GM12878 (cell line): ENCODE measurements around the gene ABHD15. TPM values are rescaled to one million over a fixed set of nuclear protein-coding genes. Genes with fewer than 3 reads are reported as not detected.
A peak's percentile ranks its signal among the peaks of the same experiment; 100 is the strongest.

Experiments
- ATAC-seq: fragments of 200-7000 bp; cut with Tn5 transposase; 3 replicates; pipeline ENCODE4 v1.9.1; 2020; ENCODE audit warnings: mild to moderate bottlenecking, moderate library complexity
- Bru-seq: library from RNA; stranded (reverse); fragments of 400-500 nt; gene quantifications from one replicate; lab custom pipeline; 2021; lab: Mats Ljungman, UMichigan
- BruChase-seq, 2 experiments: library from RNA; stranded (reverse); fragments of 400-500 nt; gene quantifications; one replicate each; lab custom pipeline; 2021; lab: Mats Ljungman, UMichigan
- BruUV-seq: library from RNA; stranded (reverse); fragments of 400-500 nt; replicated peaks from 2 replicates; lab custom pipeline; 2021; lab: Mats Ljungman, UMichigan
- CTCF ChIA-PET: fragments of 300-600 bp; sonication (Branson Sonifier 250); formaldehyde crosslinking; extraction: SDS; loops from one replicate; lab custom pipeline; 2021; ENCODE audit warnings: inconsistent platforms; lab: Yijun Ruan, JAX
- POLR2A ChIA-PET: fragments of 350-600 bp; formaldehyde crosslinking; extraction: SDS; loops from one replicate; lab custom pipeline; 2021; ENCODE audit warnings: inconsistent platforms; lab: Charles Lee
- RAD21 ChIA-PET: fragments of 300-600 bp; sonication (Branson Sonifier 250); formaldehyde crosslinking; loops from one replicate; lab custom pipeline; 2023; ENCODE audit warnings: antibody characterized with exemption; ENCODE audit not compliant: unreplicated experiment; lab: Charles Lee
- SMC1A ChIA-PET: fragments of 300-600 bp; sonication (Branson Sonifier 250); formaldehyde crosslinking; loops from one replicate; lab custom pipeline; 2023; ENCODE audit not compliant: unreplicated experiment, uncharacterized antibody; lab: Charles Lee
- DNase-seq: peaks from one replicate; pipeline ENCODE4 v3.0.0-alpha.2; 2011; ENCODE audit warnings: low read depth, low spot score
- FAIRE-seq: peaks from 3 replicates; lab custom pipeline; 2011; peaks lifted over from hg19 to GRCh38; lab: Jason Lieb, UNC
- H2AFZ ChIP-seq: 2 replicates; pipeline ENCODE4 v1.6.0; 2011; ENCODE audit warnings: low read depth, low read length, control low read depth; ENCODE audit not compliant: control insufficient read depth
- H3K27ac ChIP-seq: 2 replicates; pipeline ENCODE4 v1.5.1; 2011; ENCODE audit warnings: control low read depth; ENCODE audit not compliant: control insufficient read depth, insufficient read depth
- H3K27me3 ChIP-seq, 2 experiments: replicated peaks in 1 of 2; 2 replicates each; pipeline versions ENCODE4 v1.6.0 to v1.6.1; 2011; ENCODE audit warnings: low read length in 1 of 2; ENCODE audit not compliant: control insufficient read depth in 2 of 2, insufficient read depth in 2 of 2
- H3K36me3 ChIP-seq, 2 experiments: 2 replicates each; pipeline ENCODE4 v1.5.1; 2011; ENCODE audit warnings: low read length in 1 of 2; ENCODE audit not compliant: control insufficient read depth in 2 of 2, insufficient read depth in 2 of 2
- H3K4me1 ChIP-seq: 2 replicates; pipeline ENCODE4 v1.6.1; 2011; ENCODE audit warnings: mild to moderate bottlenecking, low read length, moderate library complexity, mixed read lengths; ENCODE audit not compliant: control insufficient read depth, insufficient read depth
- H3K4me2 ChIP-seq: 2 replicates; pipeline ENCODE4 v1.6.0; 2011; ENCODE audit warnings: control low read depth; ENCODE audit not compliant: control insufficient read depth, insufficient read depth
- H3K4me3 ChIP-seq: fragments of 200-600 bp; sonication (generic); 2 replicates; pipeline ENCODE4 v1.5.1; 2016
- H3K79me2 ChIP-seq: 2 replicates; pipeline ENCODE4 v1.6.0; 2011; ENCODE audit warnings: low read length; ENCODE audit not compliant: control insufficient read depth, insufficient read depth
- H3K9ac ChIP-seq: 2 replicates; pipeline ENCODE4 v1.8.0; 2011; ENCODE audit warnings: low read length, control low read depth, mixed read lengths; ENCODE audit not compliant: control insufficient read depth, insufficient read depth
- H3K9me3 ChIP-seq: replicated peaks from 3 replicates; pipeline ENCODE4 v1.5.1; 2011; ENCODE audit warnings: mild to moderate bottlenecking, low read length; ENCODE audit not compliant: control insufficient read depth, insufficient read depth
- H4K20me1 ChIP-seq: 2 replicates; pipeline ENCODE4 v1.6.0; 2011; ENCODE audit not compliant: control insufficient read depth, insufficient read depth
- CHD2 ChIP-seq: IDR thresholded peaks from 2 replicates; pipeline ENCODE4 v1.6.1; 2011; ENCODE audit warnings: low read depth, low read length, improper control_type of control experiment, borderline replicate concordance
- EGR1 ChIP-seq, 2 experiments: IDR thresholded peaks; 1 replicate in 1 of 2; 2 replicates in 1 of 2; pipeline ENCODE4 v1.6.1; 2011 to 2012; ENCODE audit warnings: low read depth in 2 of 2, low read length in 2 of 2, borderline replicate concordance in 1 of 2, mild to moderate bottlenecking in 1 of 2, moderate library complexity in 1 of 2
- HDGF ChIP-seq: fragments of 450-650 bp; IDR thresholded peaks from 2 replicates; pipeline ENCODE4 v1.6.1; 2016; ENCODE audit warnings: antibody characterized with exemption
- KLF5 ChIP-seq: fragments of 450-650 bp; IDR thresholded peaks from 2 replicates; pipeline ENCODE4 v1.6.1; 2014; ENCODE audit warnings: mild to moderate bottlenecking; ENCODE audit not compliant: partially characterized antibody
- NKRF ChIP-seq: fragments of 450-650 bp; conservative IDR thresholded peaks from 2 replicates; pipeline ENCODE4 v1.6.1; 2017; ENCODE audit warnings: mild to moderate bottlenecking, moderate library complexity
- NR2C1 ChIP-seq: fragments of 450-650 bp; IDR thresholded peaks from 2 replicates; pipeline ENCODE4 v1.6.1; 2017; ENCODE audit warnings: antibody characterized with exemption, mild to moderate bottlenecking, moderate library complexity
- YY1 ChIP-seq: IDR thresholded peaks from 2 replicates; pipeline ENCODE4 v1.6.1; 2011; ENCODE audit warnings: low read depth, mild to moderate bottlenecking, low read length
- ZNF217 ChIP-seq: fragments of 450-650 bp; IDR thresholded peaks from 2 replicates; pipeline ENCODE4 v1.6.1; 2017; ENCODE audit warnings: antibody characterized with exemption, mild to moderate bottlenecking
- WGBS: methylation state at CpG from one replicate; pipeline ENCODE4 v1.1.6; 2016; ENCODE audit warnings: low lambda C conversion rate; ENCODE audit not compliant: insufficient replicate concordance, insufficient coverage; ENCODE audit errors: missing lambda C conversion rate; 5-methylcytosine and 5-hydroxymethylcytosine counted together
- in situ Hi-C: fragments of 300-500 bp; cut with MboI; formaldehyde crosslinking; loops from 9 replicates; pipeline ENCODE4 v1.14.3; 2018; ENCODE audit warnings: mixed read lengths
- intact Hi-C: fragments of 100-400 bp; cut with micrococcal nuclease; formaldehyde crosslinking; loops from one replicate; pipeline ENCODE4 v1.14.2; 2022; ENCODE audit not compliant: unreplicated experiment
- long read RNA-seq, 2 experiments: library from polyadenylated mRNA; unstranded; transcript quantifications; one replicate each; pipeline ENCODE4 v2.0.0, GENCODE V29; 2019 to 2020
- polyA minus RNA-seq, 3 experiments: library from RNA; depleted of rRNA, polyadenylated mRNA; stranded (reverse); fragments of >200 nt; gene quantifications; 2 replicates each; pipeline ENCODE4 v1.2.3, GENCODE V29; 2011
- polyA plus RNA-seq, 11 experiments: library from polyadenylated mRNA; depleted of rRNA in 4 of 11; unstranded in 6 of 11; stranded (reverse) in 5 of 11; fragments of >200 nt; fragmentation: Nextera tagmentation in 4 of 11; fragmentation: Illumina TruSeq in 1 of 11; extraction: Ambion mirVana in 4 of 11; extraction: Trizol in 1 of 11; gene quantifications; 1 replicate in 1 of 11; 2 replicates in 10 of 11; pipeline versions ENCODE4 v1.2.1 to v1.2.3, GENCODE V29; 2011 to 2016; ENCODE audit warnings: inconsistent platforms in 2 of 11, missing spikeins in 2 of 11, low read depth in 1 of 11
- total RNA-seq, 4 experiments: library from RNA; depleted of rRNA in 3 of 4; stranded (reverse); fragments of >200 nt in 3 of 4; fragmentation: Illumina TruSeq in 1 of 4; extraction: Trizol in 1 of 4; gene quantifications; 2 replicates each; pipeline versions ENCODE4 v1.2.1 to v1.2.3, GENCODE V29; 2013 to 2021
- TF ChIP-seq, protein P1 (sequence below): fragments of 450-650 bp; IDR thresholded peaks from 2 replicates; pipeline ENCODE4 v1.6.1; 2016; ENCODE audit warnings: mild to moderate bottlenecking, moderate library complexity, borderline replicate concordance

ABHD15 gene, protein sequence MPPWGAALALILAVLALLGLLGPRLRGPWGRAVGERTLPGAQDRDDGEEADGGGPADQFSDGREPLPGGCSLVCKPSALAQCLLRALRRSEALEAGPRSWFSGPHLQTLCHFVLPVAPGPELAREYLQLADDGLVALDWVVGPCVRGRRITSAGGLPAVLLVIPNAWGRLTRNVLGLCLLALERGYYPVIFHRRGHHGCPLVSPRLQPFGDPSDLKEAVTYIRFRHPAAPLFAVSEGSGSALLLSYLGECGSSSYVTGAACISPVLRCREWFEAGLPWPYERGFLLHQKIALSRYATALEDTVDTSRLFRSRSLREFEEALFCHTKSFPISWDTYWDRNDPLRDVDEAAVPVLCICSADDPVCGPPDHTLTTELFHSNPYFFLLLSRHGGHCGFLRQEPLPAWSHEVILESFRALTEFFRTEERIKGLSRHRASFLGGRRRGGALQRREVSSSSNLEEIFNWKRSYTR
- total RNA-seq (2013; cell fraction: nucleolus; rRNA removed) = 7.5 and 8.0 TPM in 2 replicates
- total RNA-seq (2014; rRNA removed) (6.5 and 7.5 TPM in 2 replicates), total RNA-seq (2014; rRNA removed; fragmentation: Illumina TruSeq; extraction: Trizol) (5.1 and 5.2 TPM in 2 replicates), total RNA-seq (2021) (9.0 and 9.2 TPM in 2 replicates), polyA plus RNA-seq (2011; rRNA removed) (4.1 and 4.7 TPM in 2 replicates), polyA plus RNA-seq (2014; fragmentation: Illumina TruSeq; extraction: Trizol) (5.3 and 5.8 TPM in 2 replicates), polyA plus RNA-seq (2014; fragmentation: Nextera tagmentation; extraction: Ambion mirVana) (1 to 10 TPM; 2.1 to 2.6 TPM), polyA plus RNA-seq (2014; rRNA removed) (5.9 and 6.1 TPM in 2 replicates), polyA plus RNA-seq (2016; fragmentation: Nextera tagmentation; extraction: Ambion mirVana) (1 to 10 TPM; 2.6 to 3.9 TPM), polyA minus RNA-seq (2011; rRNA and poly(A)+ RNA removed) (5.5 and 8.8 TPM in 2 replicates), Bru-seq, nascent RNA (percentile 55 among the genes with signal in this experiment), BruChase-seq, experiment 1, labeled RNA remaining after a 6-hour chase (percentile 53 among the genes with signal in this experiment), BruChase-seq, experiment 2, labeled RNA remaining after a 2-hour chase (percentile 55 among the genes with signal in this experiment)
- 2.0 TPM for polyA plus RNA-seq (2011; ENCODE audit: low read depth)
- polyA plus RNA-seq (2011; cell fraction: cytosol; rRNA removed) = 4.1 and 5.8 TPM in 2 replicates
- polyA plus RNA-seq (2011; cell fraction: nucleus; rRNA removed) = 5.9 and 6.4 TPM in 2 replicates
- 3.5 and 4.7 TPM in 2 replicates for polyA plus RNA-seq (2012)
- polyA minus RNA-seq (2011; cell fraction: cytosol; rRNA and poly(A)+ RNA removed) = 3.5 and 3.7 TPM in 2 replicates
- 3.4 and 6.5 TPM in 2 replicates for polyA minus RNA-seq (2011; cell fraction: nucleus; rRNA and poly(A)+ RNA removed)
- long read RNA-seq, experiment 1, partial matches to known transcripts = 0 of 1 reads
- long read RNA-seq, experiment 1, other reads (novel, unspliced or antisense) = 1 of 1 reads
- long read RNA-seq, experiment 2, partial matches to known transcripts = 0 of 7 reads
- long read RNA-seq, experiment 2, other reads (novel, unspliced or antisense) = 6 of 7 reads

DNA sequence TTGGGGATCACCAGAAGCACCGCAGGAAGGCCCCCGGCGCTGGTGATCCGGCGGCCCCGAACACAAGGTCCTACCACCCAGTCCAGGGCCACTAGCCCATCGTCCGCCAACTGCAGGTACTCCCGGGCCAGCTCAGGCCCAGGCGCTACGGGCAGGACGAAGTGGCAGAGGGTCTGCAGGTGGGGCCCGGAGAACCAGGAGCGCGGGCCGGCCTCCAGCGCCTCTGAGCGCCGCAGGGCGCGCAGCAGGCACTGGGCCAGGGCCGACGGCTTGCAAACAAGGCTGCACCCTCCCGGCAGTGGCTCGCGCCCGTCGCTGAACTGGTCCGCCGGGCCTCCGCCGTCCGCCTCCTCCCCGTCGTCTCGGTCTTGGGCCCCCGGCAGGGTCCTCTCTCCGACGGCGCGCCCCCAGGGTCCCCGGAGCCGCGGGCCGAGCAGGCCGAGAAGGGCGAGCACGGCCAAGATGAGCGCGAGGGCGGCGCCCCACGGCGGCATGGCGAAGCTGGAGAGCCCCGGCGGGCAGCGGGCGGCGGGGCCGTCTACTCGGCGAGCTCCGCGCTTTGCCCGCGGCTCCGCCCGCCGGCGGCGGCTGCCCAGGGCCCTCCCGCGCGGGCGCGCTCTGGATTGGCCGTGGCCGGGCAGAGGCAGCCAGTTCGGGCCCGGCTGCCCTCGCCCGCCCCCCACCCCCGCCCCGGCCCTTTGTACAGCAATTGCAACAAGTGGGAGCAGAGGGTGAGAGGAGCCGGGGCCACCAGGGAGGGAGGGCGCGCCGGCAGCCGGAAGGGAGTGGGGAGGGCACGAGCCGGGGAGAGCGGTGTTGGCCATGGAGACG lies at the start of gene ABHD15:
Gene ABHD15 (minus strand): TSS at position 565 of the 831 bp plus-strand sequence. CDS start 71 bp downstream, at position 494.
- BruUV-seq = no TSS peak
- H2AFZ ChIP-seq = peak within 1 kb of the TSS; percentile 97
- H3K4me1 ChIP-seq = peaks cover 9% of the 10 kb centered on the region
- ChIA-PET CTCF (interaction anchor here (0.6 to 3.5 kb wide), 8 partner anchors 10 to 197 kb away, joined by 3 to 21 read pairs (median 8); no protein-coding TSS in a partner anchor), SMC1A (interaction anchor here (1.0 kb wide), 1 partner anchor 33 kb away, joined by 3 read pairs; no protein-coding TSS in a partner anchor), POLR2A (interaction anchor here (1.1 to 1.4 kb wide), 4 partner anchors 22 to 363 kb away, joined by 3 to 6 read pairs (median 3); partner anchors contain the start of gene SSH2), RAD21 (interaction anchor here (1.1 to 3.9 kb wide), 4 partner anchors 24 to 197 kb away, joined by 5 to 20 read pairs (median 8); no protein-coding TSS in a partner anchor)
- no peak for DNase-seq
- peak within 1 kb of the TSS; percentile 76 for H3K9ac ChIP-seq
- H4K20me1 ChIP-seq = no peaks in the 10 kb centered on the region
- peak within 1 kb of the TSS; percentile 96 for H3K4me3 ChIP-seq
- no peaks in the 10 kb centered on the region for H3K9me3 ChIP-seq
- intact Hi-C loops (no loop called here), in situ Hi-C loops (no loop called here)
- peak within 1 kb of the TSS; percentile 97 for H3K4me2 ChIP-seq
- H3K79me2 ChIP-seq = peaks cover 7% of the 10 kb centered on the region; the same call in 1 of the 2 replicates
- ATAC-seq = peak; percentile 56
- H3K27ac ChIP-seq = peak within 1 kb of the TSS; percentile 81
- 1% methylated on average over 88 of the region's 94 CpGs for WGBS
- peaks cover 2 to 3% of the 10 kb centered on the region in 2 experiments; a peak in 3 of 4 replicates for H3K36me3 ChIP-seq
- FAIRE-seq = no peak
- no peaks in the 10 kb centered on the region for H3K27me3 ChIP-seq
- TF ChIP-seq KLF5 (no peak), CHD2 (no peak), NKRF (peak; percentile 22), HDGF (peak; percentile 2; the same call in 1 of the 2 replicates), NR2C1 (no peak), EGR1 (IDR thresholded peaks at IDR 0.05; ENCODE audit: borderline replicate concordance in 1 of 2, low read depth in 2 of 2, low read length in 2 of 2) (0 out of 3 replicates have a peak, but pooled peaks of 1 of the 2 experiments have one; percentile 2), YY1 (peak; percentile 29; the same call in 1 of the 2 replicates), ZNF217 (0 out of 2 replicates have a peak, but pooled peaks have one; percentile 21)
- TF ChIP-seq, protein P1, sequence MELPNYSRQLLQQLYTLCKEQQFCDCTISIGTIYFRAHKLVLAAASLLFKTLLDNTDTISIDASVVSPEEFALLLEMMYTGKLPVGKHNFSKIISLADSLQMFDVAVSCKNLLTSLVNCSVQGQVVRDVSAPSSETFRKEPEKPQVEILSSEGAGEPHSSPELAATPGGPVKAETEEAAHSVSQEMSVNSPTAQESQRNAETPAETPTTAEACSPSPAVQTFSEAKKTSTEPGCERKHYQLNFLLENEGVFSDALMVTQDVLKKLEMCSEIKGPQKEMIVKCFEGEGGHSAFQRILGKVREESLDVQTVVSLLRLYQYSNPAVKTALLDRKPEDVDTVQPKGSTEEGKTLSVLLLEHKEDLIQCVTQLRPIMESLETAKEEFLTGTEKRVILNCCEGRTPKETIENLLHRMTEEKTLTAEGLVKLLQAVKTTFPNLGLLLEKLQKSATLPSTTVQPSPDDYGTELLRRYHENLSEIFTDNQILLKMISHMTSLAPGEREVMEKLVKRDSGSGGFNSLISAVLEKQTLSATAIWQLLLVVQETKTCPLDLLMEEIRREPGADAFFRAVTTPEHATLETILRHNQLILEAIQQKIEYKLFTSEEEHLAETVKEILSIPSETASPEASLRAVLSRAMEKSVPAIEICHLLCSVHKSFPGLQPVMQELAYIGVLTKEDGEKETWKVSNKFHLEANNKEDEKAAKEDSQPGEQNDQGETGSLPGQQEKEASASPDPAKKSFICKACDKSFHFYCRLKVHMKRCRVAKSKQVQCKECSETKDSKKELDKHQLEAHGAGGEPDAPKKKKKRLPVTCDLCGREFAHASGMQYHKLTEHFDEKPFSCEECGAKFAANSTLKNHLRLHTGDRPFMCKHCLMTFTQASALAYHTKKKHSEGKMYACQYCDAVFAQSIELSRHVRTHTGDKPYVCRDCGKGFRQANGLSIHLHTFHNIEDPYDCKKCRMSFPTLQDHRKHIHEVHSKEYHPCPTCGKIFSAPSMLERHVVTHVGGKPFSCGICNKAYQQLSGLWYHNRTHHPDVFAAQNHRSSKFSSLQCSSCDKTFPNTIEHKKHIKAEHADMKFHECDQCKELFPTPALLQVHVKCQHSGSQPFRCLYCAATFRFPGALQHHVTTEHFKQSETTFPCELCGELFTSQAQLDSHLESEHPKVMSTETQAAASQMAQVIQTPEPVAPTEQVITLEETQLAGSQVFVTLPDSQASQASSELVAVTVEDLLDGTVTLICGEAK = no peak
